H1 (cell line): ENCODE measurements around the gene MSN. TPM values are rescaled to one million over a fixed set of nuclear protein-coding genes. Genes with fewer than 3 reads are reported as not detected.

Experiments used
- CTCF ChIA-PET: fragments of 300-600 bp; sonication (Branson Sonifier 250); formaldehyde crosslinking; loops from one replicate; lab custom pipeline; 2021; ENCODE audit not compliant: partially characterized antibody; lab: Charles Lee
- POLR2A ChIA-PET: fragments of 300-600 bp; sonication (Branson Sonifier 250); formaldehyde crosslinking; loops from one replicate; lab custom pipeline; 2021; ENCODE audit warnings: inconsistent platforms; ENCODE audit not compliant: partially characterized antibody; lab: Charles Lee
- DNase-seq, 2 experiments: peaks; one replicate each; pipeline versions ENCODE4 v3.0.0 to v3.0.0-alpha.2; 2010 to 2022; ENCODE audit warnings: low spot score in 2 of 2, low read depth in 1 of 2, mixed read lengths in 1 of 2
- FAIRE-seq: peaks from 2 replicates; lab custom pipeline; 2011; peaks lifted over from hg19 to GRCh38; lab: Jason Lieb, UNC
- H2AFZ ChIP-seq: 2 replicates; pipeline ENCODE4 v1.8.1; 2012; ENCODE audit warnings: low read length, inconsistent platforms
- H2AK5ac ChIP-seq: 2 replicates; pipeline ENCODE4 v1.6.1; 2013; ENCODE audit warnings: low read depth, low read length
- H2BK120ac ChIP-seq: replicated peaks from 2 replicates; pipeline ENCODE3; 2013; ENCODE audit warnings: low read depth, low read length, inconsistent platforms
- H2BK12ac ChIP-seq: 2 replicates; pipeline ENCODE4 v1.6.1; 2013; ENCODE audit warnings: low read depth, low read length
- H2BK15ac ChIP-seq: 2 replicates; pipeline ENCODE4 v1.6.1; 2013; ENCODE audit warnings: low read length
- H2BK20ac ChIP-seq: 2 replicates; pipeline ENCODE4 v1.6.1; 2013; ENCODE audit warnings: low read length
- H2BK5ac ChIP-seq: 2 replicates; pipeline ENCODE4 v1.6.1; 2013; ENCODE audit warnings: low read depth, low read length
- H3K14ac ChIP-seq: 2 replicates; pipeline ENCODE4 v1.6.1; 2013; ENCODE audit warnings: inconsistent platforms; ENCODE audit not compliant: insufficient read length
- H3K18ac ChIP-seq: 2 replicates; pipeline ENCODE4 v1.6.1; 2013; ENCODE audit warnings: low read length; ENCODE audit errors: extremely low read depth
- H3K23ac ChIP-seq: 2 replicates; pipeline ENCODE4 v1.6.1; 2013; ENCODE audit warnings: inconsistent platforms; ENCODE audit not compliant: insufficient read length
- H3K23me2 ChIP-seq: 2 replicates; pipeline ENCODE4 v1.6.1; 2013; ENCODE audit warnings: low read depth, low read length
- H3K27ac ChIP-seq: 2 replicates; pipeline ENCODE4 v1.6.1; 2011; ENCODE audit warnings: low read depth, low read length, inconsistent platforms
- H3K27me3 ChIP-seq, 4 experiments: replicated peaks in 1 of 4; 1 replicate in 1 of 4; 2 replicates in 3 of 4; pipeline versions ENCODE4 v1.6.1 to v1.8.1; 2011 to 2013; ENCODE audit warnings: low read length in 3 of 4, mild to moderate bottlenecking in 3 of 4, inconsistent platforms in 2 of 4, mixed read lengths in 2 of 4, moderate library complexity in 1 of 4; ENCODE audit not compliant: control insufficient read depth in 3 of 4, insufficient read depth in 3 of 4; ENCODE audit errors: extremely low read depth in 1 of 4
- H3K36me3 ChIP-seq, 4 experiments: 2 replicates each; pipeline versions ENCODE4 v1.6.1 to v1.8.1; 2011 to 2013; ENCODE audit warnings: mild to moderate bottlenecking in 4 of 4, low read length in 3 of 4, moderate library complexity in 2 of 4, control low read depth in 1 of 4, inconsistent platforms in 1 of 4; ENCODE audit not compliant: insufficient read depth in 4 of 4, control insufficient read depth in 2 of 4
- H3K4ac ChIP-seq: replicated peaks from 2 replicates; pipeline ENCODE3; 2013; ENCODE audit warnings: low read length, low read depth, mixed read lengths, inconsistent platforms; ENCODE audit not compliant: insufficient read length
- H3K4me1 ChIP-seq, 4 experiments: replicated peaks in 1 of 4; 1 replicate in 1 of 4; 2 replicates in 3 of 4; pipeline versions ENCODE4 v1.6.1 to v1.8.1; 2011 to 2013; ENCODE audit warnings: low read length in 3 of 4, inconsistent platforms in 2 of 4, mixed read lengths in 1 of 4; ENCODE audit not compliant: insufficient read depth in 4 of 4, control insufficient read depth in 3 of 4
- H3K4me2 ChIP-seq, 2 experiments: 2 replicates each; pipeline versions ENCODE4 v1.6.1 to v1.8.1; 2011 to 2013; ENCODE audit warnings: low read depth in 2 of 2, low read length in 2 of 2, control low read depth in 1 of 2, inconsistent platforms in 1 of 2, mild to moderate bottlenecking in 1 of 2; ENCODE audit not compliant: insufficient read depth in 1 of 2
- H3K4me3 ChIP-seq, 4 experiments: fragments of 200-600, 300-600 bp in 1 of 4; sonication (generic), shearing (Covaris generic), sonication (Bioruptor Twin) in 1 of 4; 2 replicates each; pipeline versions ENCODE4 v1.5.1 to v1.8.1; 2011 to 2016; ENCODE audit warnings: low read length in 4 of 4, low read depth in 3 of 4, control low read depth in 2 of 4, inconsistent platforms in 2 of 4, mild to moderate bottlenecking in 2 of 4, mixed read lengths in 1 of 4, moderate library complexity in 1 of 4; ENCODE audit not compliant: insufficient read depth in 2 of 4; ENCODE audit errors: extremely low read depth in 1 of 4
- H3K56ac ChIP-seq: replicated peaks from 2 replicates; pipeline ENCODE3; 2013; ENCODE audit warnings: low read depth, mild to moderate bottlenecking, mixed read lengths, low read length, inconsistent platforms; ENCODE audit not compliant: insufficient read length
- H3K79me1 ChIP-seq: 2 replicates; pipeline ENCODE4 v1.6.1; 2013; ENCODE audit warnings: low read depth, low read length, control low read depth
- H3K79me2 ChIP-seq, 2 experiments: 2 replicates each; pipeline versions ENCODE4 v1.6.1 to v1.8.1; 2012 to 2013; ENCODE audit warnings: low read length in 2 of 2, mild to moderate bottlenecking in 2 of 2, inconsistent platforms in 1 of 2; ENCODE audit not compliant: insufficient read depth in 2 of 2, control insufficient read depth in 1 of 2
- H3K9ac ChIP-seq, 4 experiments: replicated peaks in 1 of 4; 1 replicate in 1 of 4; 2 replicates in 3 of 4; pipeline versions ENCODE4 v1.6.1 to v1.8.1; 2011 to 2013; ENCODE audit warnings: low read depth in 3 of 4, low read length in 3 of 4, control low read depth in 2 of 4, mild to moderate bottlenecking in 2 of 4, moderate library complexity in 2 of 4, inconsistent platforms in 1 of 4; ENCODE audit errors: extremely low read depth in 1 of 4
- H3K9me3 ChIP-seq, 2 experiments: 2 replicates each; pipeline versions ENCODE4 v1.6.1 to v1.8.1; 2012 to 2013; ENCODE audit warnings: mild to moderate bottlenecking in 2 of 2, moderate library complexity in 2 of 2, control low read depth in 1 of 2, inconsistent platforms in 1 of 2, low read depth in 1 of 2, low read length in 1 of 2, mixed read lengths in 1 of 2; ENCODE audit not compliant: insufficient read depth in 2 of 2
- H4K20me1 ChIP-seq, 2 experiments: replicated peaks in 1 of 2; 2 replicates each; pipeline versions ENCODE3 to v1.8.1; 2011 to 2013; ENCODE audit warnings: inconsistent platforms in 2 of 2, low read length in 2 of 2, mild to moderate bottlenecking in 1 of 2; ENCODE audit not compliant: insufficient read depth in 2 of 2, control insufficient read depth in 1 of 2
- H4K5ac ChIP-seq: 2 replicates; pipeline ENCODE4 v1.6.1; 2013; ENCODE audit warnings: low read length, low read depth, mixed read lengths, inconsistent platforms; ENCODE audit not compliant: insufficient read length
- H4K8ac ChIP-seq: 2 replicates; pipeline ENCODE4 v1.8.0; 2013; ENCODE audit warnings: mild to moderate bottlenecking, moderate library complexity, low read length, inconsistent platforms; ENCODE audit not compliant: insufficient read depth; ENCODE audit errors: extremely low read depth
- H4K91ac ChIP-seq: replicated peaks from 2 replicates; pipeline ENCODE3; 2013; ENCODE audit warnings: low read length, mixed read lengths, inconsistent platforms; ENCODE audit not compliant: insufficient read length
- RNF2 ChIP-seq: fragments of 200-900, 300-1000 bp; sonication (generic); IDR thresholded peaks from 2 replicates; pipeline ENCODE4 v1.7.1; 2016; ENCODE audit warnings: borderline replicate concordance, low read depth, mild to moderate bottlenecking, antibody characterized with exemption, low read length; ENCODE audit not compliant: poor library complexity, severe bottlenecking; ENCODE audit errors: missing control alignments
- SP4 ChIP-seq: IDR thresholded peaks from 2 replicates; pipeline ENCODE4 v1.6.1; 2012; ENCODE audit warnings: low read length, inconsistent platforms
- WGBS, 2 experiments: shearing (Covaris generic) in 1 of 2; methylation state at CpG; one replicate each; pipeline versions ENCODE4 v1.1.6 to v1.1.7; 2013 to 2015; ENCODE audit warnings: low lambda C conversion rate in 2 of 2, mixed read lengths in 2 of 2, inconsistent platforms in 1 of 2, low coverage in 1 of 2, missing lambda C conversion rate in 1 of 2; ENCODE audit not compliant: insufficient replicate concordance in 2 of 2, insufficient coverage in 1 of 2, insufficient read length in 1 of 2; ENCODE audit errors: extremely low coverage in 1 of 2, missing lambda C conversion rate in 1 of 2; 5-methylcytosine and 5-hydroxymethylcytosine counted together
- polyA plus RNA-seq, 7 experiments: library from polyadenylated mRNA; depleted of rRNA in 3 of 7; stranded (reverse) in 5 of 7; unstranded in 2 of 7; fragments of >200 nt in 5 of 7; fragments of 200-250 nt in 2 of 7; gene quantifications; 1 replicate in 5 of 7; 2 replicates in 1 of 7; 4 replicates in 1 of 7; pipeline versions ENCODE4 v1.2.1 to v1.2.3, GENCODE V29; 2011 to 2013; ENCODE audit warnings: missing spikeins in 2 of 7, mixed read lengths in 2 of 7
- total RNA-seq: library from RNA; stranded (reverse); fragmentation: NEBNext Ultra II Directional; extraction: Animal tissue kit (Norgen Biotek cat#: 25700); gene quantifications from 2 replicates; pipeline ENCODE4 v1.2.1, GENCODE V29; 2021

MSN gene
- total and polyA plus RNA-seq, 2 of the 8 experiments (the other 6 are each of a cell fraction or from before 2014, with no cell fraction given) = 112 to 133 TPM

GRCh38 chrX:65752294-65752693 lies 84.8 kb downstream of the MSN start:
- ChIA-PET CTCF (no interaction called here), POLR2A (no interaction called here)
- no peaks in the 10 kb centered on the region for H3K23me2 ChIP-seq
- H3K4ac ChIP-seq = no peak overlapping the region
- no peak overlapping the region for H3K9ac ChIP-seq
- WGBS, 2 experiments = 90% methylated on average over 2 of the region's 3 CpGs; no CpG with 5 or more reads in 1 of the 2 experiments
- no peak overlapping the region for H2BK12ac ChIP-seq
- no peak overlapping the region for H3K18ac ChIP-seq
- H4K91ac ChIP-seq = no peak overlapping the region
- H4K8ac ChIP-seq = no peak overlapping the region
- H2BK15ac ChIP-seq = no peak overlapping the region
- no peak overlapping the region for H2BK20ac ChIP-seq
- no peak overlapping the region for H2BK120ac ChIP-seq
- no peaks in the 10 kb centered on the region for H3K4me1 ChIP-seq
- no peak overlapping the region for H3K4me3 ChIP-seq
- H3K23ac ChIP-seq = no peak overlapping the region
- FAIRE-seq = no peak
- no peaks in the 10 kb centered on the region for H3K79me1 ChIP-seq
- H3K9me3 ChIP-seq = peaks cover 0 to 7% of the 10 kb centered on the region in 2 experiments; a peak in 1 of 4 replicates
- H3K36me3 ChIP-seq = no peaks in the 10 kb centered on the region
- no peak overlapping the region for H2AK5ac ChIP-seq
- DNase-seq = no peak
- no peak overlapping the region for H3K14ac ChIP-seq
- H3K27ac ChIP-seq = no peak overlapping the region
- no peak for TF ChIP-seq SP4
- TF ChIP-seq RNF2 = no peak
- H3K27me3 ChIP-seq = no peaks in the 10 kb centered on the region
- H3K4me2 ChIP-seq = no peak overlapping the region
- H4K5ac ChIP-seq = no peak overlapping the region
- H2AFZ ChIP-seq = no peak overlapping the region
- no peaks in the 10 kb centered on the region for H3K79me2 ChIP-seq
- no peak overlapping the region for H2BK5ac ChIP-seq
- no peak overlapping the region for H3K56ac ChIP-seq
- no peaks in the 10 kb centered on the region for H4K20me1 ChIP-seq
